K562 (cell line): ENCODE results near the gene PSMD11. TPM values are rescaled to one million over a fixed set of nuclear protein-coding genes. Genes with fewer than 3 reads are reported as not detected.

Experiments
- ATAC-seq: fragments of 200-7000 bp; cut with Tn5 transposase; 3 replicates; pipeline ENCODE4 v1.9.1; 2020; ENCODE audit warnings: moderate library complexity
- BruUV-seq: library from RNA; stranded (reverse); fragments of 400-500 nt; replicated peaks from 2 replicates; lab custom pipeline; 2021; lab: Mats Ljungman, UMichigan
- CTCF ChIA-PET: fragments of 300-600 bp; formaldehyde crosslinking; extraction: SDS; loops from one replicate; lab custom pipeline; 2021; ENCODE audit warnings: low intra/inter-chr PET ratio; lab: Yijun Ruan, JAX
- POLR2A ChIA-PET: fragments of 300-600, 350-650 bp; sonication (Branson Sonifier 250); formaldehyde crosslinking; extraction: SDS; loops from one replicate; lab custom pipeline; 2021; ENCODE audit warnings: antibody characterized with exemption, inconsistent platforms; lab: Yijun Ruan, JAX
- DNase-seq, 4 experiments: peaks; one replicate each; pipeline versions ENCODE4 v3.0.0 to v3.0.0-alpha.2; 2011 to 2018; ENCODE audit warnings: low spot score in 3 of 4, mixed read lengths in 3 of 4; ENCODE audit errors: extremely low read depth in 1 of 4
- FAIRE-seq: peaks from 2 replicates; lab custom pipeline; 2011; peaks lifted over from hg19 to GRCh38; lab: Jason Lieb, UNC
- H2AFZ ChIP-seq: 2 replicates; pipeline ENCODE4 v1.6.0; 2011; ENCODE audit warnings: low read depth, low read length, control low read depth, inconsistent platforms
- H3K27ac ChIP-seq: fragments of 200-600 bp; 3 replicates; pipeline ENCODE4 v1.8.0; 2011; ENCODE audit warnings: low read depth, mild to moderate bottlenecking, control low read depth, inconsistent platforms, low read length, moderate library complexity, mixed read lengths; ENCODE audit errors: extremely low read depth
- H3K27me3 ChIP-seq, 2 experiments: fragments of 300-600 bp in 1 of 2; 2 replicates in 1 of 2; 3 replicates in 1 of 2; pipeline versions ENCODE4 v1.6.0 to v1.8.0; 2011; ENCODE audit warnings: inconsistent platforms in 2 of 2, low read length in 2 of 2, mild to moderate bottlenecking in 1 of 2, mixed read lengths in 1 of 2, moderate library complexity in 1 of 2; ENCODE audit not compliant: control insufficient read depth in 2 of 2, insufficient read depth in 2 of 2
- H3K36me3 ChIP-seq: fragments of 300-600 bp; 3 replicates; pipeline ENCODE4 v1.8.0; 2011; ENCODE audit warnings: mild to moderate bottlenecking, low read length, inconsistent platforms; ENCODE audit not compliant: control insufficient read depth, insufficient read depth
- H3K4me1 ChIP-seq, 2 experiments: fragments of 200-600 bp in 1 of 2; replicated peaks in 1 of 2; 2 replicates in 1 of 2; 3 replicates in 1 of 2; pipeline versions ENCODE4 v1.5.1 to v1.8.0; 2011; ENCODE audit warnings: inconsistent platforms in 2 of 2, low read length in 2 of 2, mild to moderate bottlenecking in 1 of 2, mixed read lengths in 1 of 2, moderate library complexity in 1 of 2; ENCODE audit not compliant: control insufficient read depth in 2 of 2, insufficient read depth in 2 of 2
- H3K4me2 ChIP-seq: 2 replicates; pipeline ENCODE4 v1.6.1; 2011; ENCODE audit warnings: low read length, control low read depth, inconsistent platforms, mixed read lengths; ENCODE audit not compliant: insufficient read depth
- H3K4me3 ChIP-seq: fragments of 200-600 bp; sonication (generic), shearing (Covaris generic); 2 replicates; pipeline ENCODE4 v1.5.1; 2016; ENCODE audit warnings: control low read depth, inconsistent platforms
- H3K79me2 ChIP-seq: fragments of 200-600 bp; 3 replicates; pipeline ENCODE4 v1.8.0; 2011; ENCODE audit warnings: low read length, inconsistent platforms; ENCODE audit not compliant: control insufficient read depth, insufficient read depth
- H3K9ac ChIP-seq, 2 experiments: 2 replicates each; pipeline versions ENCODE4 v1.6.0 to v1.6.1; 2011; ENCODE audit warnings: low read depth in 2 of 2, low read length in 2 of 2, control low read depth in 1 of 2, inconsistent platforms in 1 of 2, mild to moderate bottlenecking in 1 of 2, mixed read lengths in 1 of 2; ENCODE audit not compliant: insufficient read depth in 1 of 2
- H3K9me1 ChIP-seq: one replicate; pipeline ENCODE4 v1.6.0; 2011; ENCODE audit warnings: inconsistent platforms, mild to moderate bottlenecking, low read length, moderate library complexity; ENCODE audit not compliant: control insufficient read depth, insufficient read depth
- H3K9me3 ChIP-seq: replicated peaks from 2 replicates; pipeline ENCODE4 v1.5.1; 2011; ENCODE audit warnings: low read depth, low read length, inconsistent platforms; ENCODE audit not compliant: control insufficient read depth, insufficient read depth
- H4K20me1 ChIP-seq: replicated peaks from 2 replicates; pipeline ENCODE4 v1.6.1; 2011; ENCODE audit warnings: low read length, inconsistent platforms, mixed read lengths; ENCODE audit not compliant: control insufficient read depth, insufficient read depth
- CBFA2T3 ChIP-seq: fragments of 450-650 bp; IDR thresholded peaks from 2 replicates; pipeline ENCODE4 v1.6.1; 2017
- MAFK ChIP-seq: IDR thresholded peaks from 2 replicates; pipeline ENCODE4 v1.6.1; 2011; ENCODE audit warnings: low read length, improper control_type of control experiment
- NR4A1 ChIP-seq, 2 experiments: fragments of 250-450 bp in 1 of 2; fragments of 450-650 bp in 1 of 2; sonication (Bioruptor Pico) in 1 of 2; IDR thresholded peaks; 2 replicates each; pipeline versions ENCODE4 v1.4.0 to v1.6.1; 2016 to 2020; ENCODE audit warnings: mild to moderate bottlenecking in 2 of 2, missing compliant biosample characterization in 1 of 2, missing genetic modification characterization in 1 of 2, moderate library complexity in 1 of 2
- WGBS: fragments of 100-300 bp; shearing (Covaris generic); methylation state at CpG from one replicate; pipeline ENCODE4 v1.1.6; 2016; ENCODE audit warnings: low coverage, mixed read lengths; ENCODE audit not compliant: insufficient coverage; ENCODE audit errors: missing lambda C conversion rate; 5-methylcytosine and 5-hydroxymethylcytosine counted together
- in situ Hi-C: fragments of 300-500 bp; cut with MboI; formaldehyde crosslinking; loops from 4 replicates; pipeline ENCODE4 v1.15.0; 2018; ENCODE audit warnings: inconsistent platforms, mixed read lengths
- intact Hi-C: fragments of 100-400 bp; cut with micrococcal nuclease; formaldehyde crosslinking; loops from 2 replicates; pipeline ENCODE4 v1.14.2; 2022
- polyA plus RNA-seq, 8 experiments: library from polyadenylated mRNA; depleted of rRNA in 4 of 8; stranded (reverse) in 5 of 8; unstranded in 3 of 8; fragments of >200 nt; fragmentation: Nextera tagmentation in 2 of 8; fragmentation: Illumina TruSeq in 1 of 8; extraction: Ambion mirVana in 2 of 8; extraction: Trizol in 1 of 8; gene quantifications; 2 replicates each; pipeline versions ENCODE4 v1.2.1 to v1.2.3, GENCODE V29; 2011 to 2014; ENCODE audit warnings: inconsistent platforms in 1 of 8, missing spikeins in 1 of 8
- total RNA-seq, 7 experiments: library from RNA; depleted of rRNA in 6 of 7; stranded (reverse); fragments of >200 nt in 6 of 7; fragmentation: Illumina TruSeq in 2 of 7; extraction: Trizol in 2 of 7; gene quantifications; 2 replicates each; pipeline versions ENCODE4 v1.2.1 to v1.2.3, GENCODE V29; 2011 to 2021; ENCODE audit warnings: low replicate concordance in 1 of 7
- TF ChIP-seq, protein P1 (sequence below): fragments of 450-650 bp; IDR thresholded peaks from 2 replicates; pipeline ENCODE4 v1.6.1; 2018; ENCODE audit warnings: mild to moderate bottlenecking, low read depth; ENCODE audit not compliant: partially characterized antibody
- TF ChIP-seq, protein P2 (sequence below): fragments of 250-450 bp; sonication (Bioruptor Pico); IDR thresholded peaks from 2 replicates; pipeline ENCODE4 v1.8.0; 2022; ENCODE audit warnings: moderate library complexity, mild to moderate bottlenecking, inconsistent platforms

PSMD11 gene
- total and polyA plus RNA-seq, 9 of the 15 experiments (the other 6 are each of a cell fraction or from before 2014, with no cell fraction given) = 104 to 378 (median 158) TPM

DNA sequence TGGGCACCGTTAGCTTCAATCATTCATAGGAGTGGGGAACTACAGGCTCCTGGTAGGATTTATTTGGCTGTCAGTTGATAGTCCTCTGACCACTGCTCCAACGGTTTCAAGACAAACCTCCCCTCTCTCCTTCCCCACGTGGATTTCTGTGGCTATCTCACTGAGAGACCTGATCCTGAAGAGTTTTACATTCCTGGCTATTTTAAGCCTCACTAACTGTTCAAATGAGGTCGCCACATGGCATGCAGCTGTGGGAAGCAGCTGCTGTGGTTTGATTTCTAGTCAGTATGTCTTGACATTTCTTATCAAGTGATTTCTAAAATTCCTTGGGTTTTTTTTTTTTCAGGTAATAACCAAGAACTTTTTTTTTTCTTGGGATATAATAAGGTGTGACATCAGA, 80.8 kb downstream of the PSMD11 start:
- Histone ChIP-seq H3K4me3 (no peak overlapping the region), H3K9me3 (no peaks in the 10 kb centered on the region), H3K36me3 (no peaks in the 10 kb centered on the region; the same call in 2 of the 3 replicates), H3K79me2 (no peaks in the 10 kb centered on the region), H3K9ac (no peak overlapping the region), H3K27ac (no peak overlapping the region), H3K27me3 (no peaks in the 10 kb centered on the region), H3K4me1 (peaks cover 2 to 8% of the 10 kb centered on the region in 2 experiments; a peak in 2 of 5 replicates), H3K4me2 (no peak overlapping the region), H2AFZ (no peak overlapping the region), H3K9me1 (no peaks in the 10 kb centered on the region), H4K20me1 (no peaks in the 10 kb centered on the region)
- ATAC-seq (no peak), DNase-seq (peak in 1 of 4 experiments; percentile 11), FAIRE-seq (peak; percentile 51)
- TF ChIP-seq NR4A1 (CRISPR knock-in tag; IDR thresholded peaks at IDR 0.05) = no peak
- no peak for TF ChIP-seq NR4A1 (tag; IDR thresholded peaks at IDR 0.05)
- TF ChIP-seq CBFA2T3 = peak; percentile 14; the same call in 1 of the 2 replicates
- TF ChIP-seq, protein P1, sequence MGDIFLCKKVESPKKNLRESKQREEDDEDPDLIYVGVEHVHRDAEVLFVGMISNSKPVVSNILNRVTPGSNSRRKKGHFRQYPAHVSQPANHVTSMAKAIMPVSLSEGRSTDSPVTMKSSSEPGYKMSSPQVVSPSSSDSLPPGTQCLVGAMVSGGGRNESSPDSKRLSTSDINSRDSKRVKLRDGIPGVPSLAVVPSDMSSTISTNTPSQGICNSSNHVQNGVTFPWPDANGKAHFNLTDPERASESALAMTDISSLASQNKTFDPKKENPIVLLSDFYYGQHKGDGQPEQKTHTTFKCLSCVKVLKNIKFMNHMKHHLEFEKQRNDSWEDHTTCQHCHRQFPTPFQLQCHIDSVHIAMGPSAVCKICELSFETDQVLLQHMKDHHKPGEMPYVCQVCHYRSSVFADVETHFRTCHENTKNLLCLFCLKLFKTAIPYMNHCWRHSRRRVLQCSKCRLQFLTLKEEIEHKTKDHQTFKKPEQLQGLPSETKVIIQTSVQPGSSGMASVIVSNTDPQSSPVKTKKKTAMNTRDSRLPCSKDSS = no peak
- TF ChIP-seq, protein P2, sequence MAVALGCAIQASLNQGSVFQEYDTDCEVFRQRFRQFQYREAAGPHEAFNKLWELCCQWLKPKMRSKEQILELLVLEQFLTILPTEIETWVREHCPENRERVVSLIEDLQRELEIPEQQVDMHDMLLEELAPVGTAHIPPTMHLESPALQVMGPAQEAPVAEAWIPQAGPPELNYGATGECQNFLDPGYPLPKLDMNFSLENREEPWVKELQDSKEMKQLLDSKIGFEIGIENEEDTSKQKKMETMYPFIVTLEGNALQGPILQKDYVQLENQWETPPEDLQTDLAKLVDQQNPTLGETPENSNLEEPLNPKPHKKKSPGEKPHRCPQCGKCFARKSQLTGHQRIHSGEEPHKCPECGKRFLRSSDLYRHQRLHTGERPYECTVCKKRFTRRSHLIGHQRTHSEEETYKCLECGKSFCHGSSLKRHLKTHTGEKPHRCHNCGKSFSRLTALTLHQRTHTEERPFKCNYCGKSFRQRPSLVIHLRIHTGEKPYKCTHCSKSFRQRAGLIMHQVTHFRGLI (CRISPR knock-in tag) = no peak
- no peak for TF ChIP-seq MAFK
- intact Hi-C loops (no loop called here), in situ Hi-C loops (no loop called here)
- ChIA-PET POLR2A (interaction anchor here (2.8 kb wide), 1 partner anchor 9 kb away, joined by 8 read pairs; no protein-coding TSS in a partner anchor), CTCF (no interaction called here)
- BruUV-seq = no TSS peak
- WGBS = 8% methylated on average over 4 of the region's 4 CpGs
